Testis (tissue), 2 donors: ENCODE data around the gene MZT2A.

Source experiments
- POLR2A ChIP-seq: fragments of 450-650 bp; IDR thresholded peaks from one replicate; pipeline ENCODE4 v1.6.1; 2017; ENCODE audit warnings: antibody characterized with exemption, mild to moderate bottlenecking, moderate library complexity
- TF ChIP-seq, protein P1 (sequence below), 3 experiments: fragments of 450-650 bp in 2 of 3; fragments of 200-600 bp in 1 of 3; sonication (generic) in 1 of 3; IDR thresholded peaks; one replicate each; pipeline ENCODE4 v1.5.1; 2016 to 2019; ENCODE audit warnings: antibody characterized with exemption in 3 of 3, mild to moderate bottlenecking in 2 of 3, moderate library complexity in 1 of 3

DNA sequence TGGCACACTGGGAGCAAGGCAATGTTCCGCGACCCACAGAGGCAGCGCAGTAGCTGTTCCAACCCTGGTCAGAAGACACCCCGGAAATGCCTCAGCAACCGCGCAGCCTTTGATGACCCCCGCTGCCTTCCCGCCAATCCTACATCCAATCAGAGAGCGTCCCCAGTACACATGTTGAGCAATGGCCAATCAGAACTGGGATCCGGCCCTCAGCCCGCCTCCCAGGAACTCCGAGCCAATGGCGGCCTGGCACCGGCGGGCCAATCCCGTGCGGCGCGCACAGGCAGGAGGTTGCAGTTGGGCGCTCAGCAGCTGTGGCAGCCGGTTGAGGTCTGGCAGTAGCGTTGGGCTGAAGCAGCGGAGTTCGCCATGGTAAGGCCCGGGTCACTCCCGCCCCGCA, 16.4 kb downstream of the MZT2A start, which contains the start of gene TUBA3D:
- TF ChIP-seq, protein P1, sequence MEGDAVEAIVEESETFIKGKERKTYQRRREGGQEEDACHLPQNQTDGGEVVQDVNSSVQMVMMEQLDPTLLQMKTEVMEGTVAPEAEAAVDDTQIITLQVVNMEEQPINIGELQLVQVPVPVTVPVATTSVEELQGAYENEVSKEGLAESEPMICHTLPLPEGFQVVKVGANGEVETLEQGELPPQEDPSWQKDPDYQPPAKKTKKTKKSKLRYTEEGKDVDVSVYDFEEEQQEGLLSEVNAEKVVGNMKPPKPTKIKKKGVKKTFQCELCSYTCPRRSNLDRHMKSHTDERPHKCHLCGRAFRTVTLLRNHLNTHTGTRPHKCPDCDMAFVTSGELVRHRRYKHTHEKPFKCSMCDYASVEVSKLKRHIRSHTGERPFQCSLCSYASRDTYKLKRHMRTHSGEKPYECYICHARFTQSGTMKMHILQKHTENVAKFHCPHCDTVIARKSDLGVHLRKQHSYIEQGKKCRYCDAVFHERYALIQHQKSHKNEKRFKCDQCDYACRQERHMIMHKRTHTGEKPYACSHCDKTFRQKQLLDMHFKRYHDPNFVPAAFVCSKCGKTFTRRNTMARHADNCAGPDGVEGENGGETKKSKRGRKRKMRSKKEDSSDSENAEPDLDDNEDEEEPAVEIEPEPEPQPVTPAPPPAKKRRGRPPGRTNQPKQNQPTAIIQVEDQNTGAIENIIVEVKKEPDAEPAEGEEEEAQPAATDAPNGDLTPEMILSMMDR (IDR thresholded peaks at IDR 0.05) = no peak
- no peak for TF ChIP-seq POLR2A
